HEK293T (cell line): ENCODE results near the gene L1CAM.

Source experiments
- BHLHE40 ChIP-seq: fragments of 450-650 bp; IDR thresholded peaks from 2 replicates; pipeline ENCODE4 v1.6.1; 2016; ENCODE audit warnings: mild to moderate bottlenecking, moderate library complexity, borderline replicate concordance
- ELF4 ChIP-seq: fragments of 450-650 bp; IDR thresholded peaks from 2 replicates; pipeline ENCODE4 v1.6.1; 2017; ENCODE audit warnings: antibody characterized with exemption
- FOXM1 ChIP-seq: fragments of 450-650 bp; IDR thresholded peaks from 2 replicates; pipeline ENCODE4 v1.6.1; 2017; ENCODE audit warnings: mild to moderate bottlenecking, borderline replicate concordance
- HDGF ChIP-seq: fragments of 450-650 bp; IDR thresholded peaks from 2 replicates; pipeline ENCODE4 v1.6.1; 2017; ENCODE audit warnings: antibody characterized with exemption, borderline replicate concordance
- SP1 ChIP-seq: fragments of 450-650 bp; IDR thresholded peaks from 2 replicates; pipeline ENCODE4 v1.6.1; 2017
- SUZ12 ChIP-seq: fragments of 450-650 bp; IDR thresholded peaks from 2 replicates; pipeline ENCODE4 v1.6.1; 2016; ENCODE audit warnings: mild to moderate bottlenecking
- ZNF384 ChIP-seq: fragments of 450-650 bp; IDR thresholded peaks from 2 replicates; pipeline ENCODE4 v1.6.1; 2016
- TF ChIP-seq, protein P1 (sequence below): fragments of 450-650 bp; IDR thresholded peaks from 2 replicates; pipeline ENCODE4 v1.6.1; 2016

DNA sequence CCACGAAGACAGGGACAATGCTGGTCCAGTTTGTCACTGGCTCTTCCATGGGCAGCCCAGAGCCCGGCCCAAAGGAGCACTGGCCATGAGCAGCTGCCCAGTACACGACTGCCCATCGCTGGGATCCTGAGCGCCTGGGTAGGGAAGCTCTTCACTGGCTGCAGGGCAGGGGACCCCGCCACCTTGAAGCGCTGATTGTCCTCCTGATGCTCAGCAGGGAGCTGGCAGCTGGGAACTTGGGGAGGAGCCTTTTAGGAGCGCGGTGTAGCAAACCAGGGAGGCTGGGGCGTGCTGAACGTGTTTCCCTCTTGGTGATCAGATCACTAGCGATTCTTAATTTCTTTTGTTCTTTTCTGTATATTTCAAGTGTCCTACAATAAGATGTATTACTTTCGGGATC, 1.8 kb downstream of the L1CAM start:
- no peak for TF ChIP-seq ELF4
- no peak for TF ChIP-seq ZNF384
- no peak for TF ChIP-seq BHLHE40
- TF ChIP-seq FOXM1, result no peak
- TF ChIP-seq SUZ12, result no peak
- no peak for TF ChIP-seq HDGF
- TF ChIP-seq SP1, result no peak
- TF ChIP-seq, protein P1, sequence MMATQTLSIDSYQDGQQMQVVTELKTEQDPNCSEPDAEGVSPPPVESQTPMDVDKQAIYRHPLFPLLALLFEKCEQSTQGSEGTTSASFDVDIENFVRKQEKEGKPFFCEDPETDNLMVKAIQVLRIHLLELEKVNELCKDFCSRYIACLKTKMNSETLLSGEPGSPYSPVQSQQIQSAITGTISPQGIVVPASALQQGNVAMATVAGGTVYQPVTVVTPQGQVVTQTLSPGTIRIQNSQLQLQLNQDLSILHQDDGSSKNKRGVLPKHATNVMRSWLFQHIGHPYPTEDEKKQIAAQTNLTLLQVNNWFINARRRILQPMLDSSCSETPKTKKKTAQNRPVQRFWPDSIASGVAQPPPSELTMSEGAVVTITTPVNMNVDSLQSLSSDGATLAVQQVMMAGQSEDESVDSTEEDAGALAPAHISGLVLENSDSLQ, result no peak
